ENCODE measurements around the gene RAP1B. TPM values are rescaled to one million over a fixed set of nuclear protein-coding genes. Genes with fewer than 3 reads are reported as not detected.

The RAP1B gene
- total RNA-seq = 253 and 268 TPM in 2 replicates

DNA sequence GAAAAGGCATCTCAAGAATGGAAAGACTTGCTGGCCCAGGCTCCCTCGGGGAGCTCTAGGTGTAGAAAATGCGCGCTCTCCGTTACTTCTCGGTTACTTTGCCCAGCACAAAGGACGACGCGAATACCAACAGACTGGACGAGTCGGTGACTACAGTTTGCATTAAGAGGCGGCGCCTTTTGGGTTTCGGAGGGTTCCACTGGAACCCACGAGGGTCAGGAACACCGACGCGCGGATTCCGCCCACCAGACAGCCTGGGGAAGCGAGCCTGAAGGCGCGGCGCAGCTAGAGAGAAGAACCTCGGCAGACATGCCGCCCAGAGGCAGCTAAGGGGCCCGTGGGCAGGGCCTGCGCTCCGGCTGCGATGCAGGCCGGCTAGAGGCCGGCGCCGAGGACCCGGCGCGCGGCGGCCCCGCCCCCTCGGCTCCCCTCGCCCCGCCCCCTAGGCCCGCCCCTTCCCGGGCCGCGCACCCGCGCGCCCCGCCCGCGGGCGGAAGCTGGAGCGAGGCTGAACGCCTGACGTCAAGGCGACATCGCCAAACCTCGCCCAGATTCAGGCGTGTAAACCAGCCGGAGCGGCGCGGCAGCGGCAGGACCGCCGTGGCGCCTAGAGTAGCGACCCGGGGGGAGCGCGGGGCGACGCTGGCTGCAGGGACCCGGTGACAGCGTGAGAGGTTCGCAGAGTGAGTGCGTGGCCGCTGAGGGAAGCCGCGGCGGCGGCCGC, at the start of gene RAP1B:
Gene RAP1B, plus strand, starts transcription at position 530 of the 724 bp plus-strand sequence. CDS start 37,826 bp downstream, outside the sequence.
- intact Hi-C loops (cut with micrococcal nuclease) = loop anchor here (1.0 to 10.0 kb wide), 24 partner anchors 19 to 1338 kb away; partner anchors contain the start of genes CPM, DYRK2, IFNG and MDM1

GRCh38 chr12:68561830-68562229, 48.9 kb upstream of the RAP1B start:
- intact Hi-C loops (cut with micrococcal nuclease) = no loop called here

DNA sequence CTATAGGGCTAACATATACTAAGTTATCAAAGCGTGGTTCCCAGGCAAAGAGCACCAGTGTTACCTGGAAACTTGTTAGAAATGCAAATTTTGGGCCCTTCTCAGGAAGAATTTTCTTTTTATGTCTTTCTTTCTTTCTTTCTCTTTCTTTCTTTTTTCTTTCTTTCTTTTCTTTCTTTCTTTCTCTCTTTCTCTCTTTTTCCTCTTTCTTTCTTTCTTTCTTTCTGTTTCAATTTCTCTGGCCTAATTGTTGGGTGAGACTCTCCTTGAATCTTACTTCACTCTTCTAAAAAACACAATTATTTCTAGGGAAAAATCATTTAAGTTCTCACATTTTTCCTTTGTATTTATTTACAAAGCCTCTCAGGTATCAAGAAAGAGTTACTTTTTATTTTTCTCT, 46.5 kb upstream of the RAP1B start:
- intact Hi-C loops (cut with micrococcal nuclease) = loop anchor here (2.0 kb wide), 1 partner anchor 47 kb away; the partner anchor contains the start of gene RAP1B

DNA sequence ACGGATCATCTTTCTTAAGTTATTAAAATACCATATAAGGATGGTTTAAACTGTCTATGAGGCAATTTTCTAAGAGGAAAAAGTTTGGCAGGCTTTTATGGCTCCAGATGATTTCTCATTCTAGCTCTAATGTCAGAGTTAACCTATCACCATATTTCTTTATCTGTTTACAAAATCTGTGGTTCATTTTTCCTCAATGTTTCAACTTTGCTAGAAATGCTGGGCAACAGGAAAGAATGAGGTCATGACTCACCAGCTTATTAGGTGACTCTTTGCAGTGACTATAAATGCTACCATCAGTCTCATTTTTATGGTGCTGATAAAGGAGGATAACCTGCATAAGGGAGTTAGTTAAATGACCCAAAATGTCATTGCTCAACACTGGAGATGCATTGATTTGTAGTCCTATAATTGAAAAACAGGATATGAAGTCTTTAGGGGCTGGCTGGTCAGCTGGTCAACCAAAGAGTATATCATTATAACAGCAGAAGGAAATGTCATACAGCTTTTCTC, 45.3 kb upstream of the RAP1B start:
- intact Hi-C loops (cut with micrococcal nuclease) = loop anchor here (1.0 to 2.0 kb wide), 2 partner anchors 22 to 45 kb away; partner anchors contain the start of gene RAP1B

DNA sequence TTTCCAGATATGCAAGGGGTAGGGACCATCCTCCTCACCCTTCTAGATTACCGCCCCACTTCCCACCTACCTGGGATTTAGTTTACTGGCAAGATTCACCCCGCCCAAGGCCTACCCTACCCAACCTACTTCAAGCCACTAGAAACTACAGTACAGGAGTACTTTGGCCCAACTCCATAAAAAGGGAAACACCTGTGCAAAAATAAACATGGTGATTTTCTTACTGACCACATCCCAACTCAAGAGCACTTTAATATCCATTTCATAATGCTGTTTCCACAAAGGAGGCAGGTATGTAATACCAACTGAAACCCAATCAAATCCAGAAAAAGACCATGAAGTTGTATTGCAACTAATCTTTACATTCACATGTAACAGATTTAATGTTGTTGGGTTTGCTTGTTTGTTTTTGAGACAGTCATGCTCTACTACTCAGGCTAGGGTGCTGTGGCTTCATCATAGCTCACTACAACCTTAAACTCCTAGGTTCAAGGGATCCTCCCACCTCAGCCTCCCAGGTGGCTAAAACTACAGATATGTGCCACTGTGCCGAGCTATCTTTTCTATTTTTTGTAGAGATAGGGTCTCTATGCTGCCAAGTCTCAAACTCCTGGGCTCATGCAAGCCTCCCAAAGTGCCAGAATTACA, 41.7 kb upstream of the RAP1B start:
- intact Hi-C loops (cut with micrococcal nuclease) = no loop called here

- intact Hi-C loops (cut with micrococcal nuclease) = no loop called here
Observed at GRCh38 chr12:68572661-68573060, 38.0 kb upstream of the RAP1B start.

- intact Hi-C loops (cut with micrococcal nuclease) = no loop called here
Observed at GRCh38 chr12:68573406-68573805, 37.3 kb upstream of the RAP1B start.

DNA sequence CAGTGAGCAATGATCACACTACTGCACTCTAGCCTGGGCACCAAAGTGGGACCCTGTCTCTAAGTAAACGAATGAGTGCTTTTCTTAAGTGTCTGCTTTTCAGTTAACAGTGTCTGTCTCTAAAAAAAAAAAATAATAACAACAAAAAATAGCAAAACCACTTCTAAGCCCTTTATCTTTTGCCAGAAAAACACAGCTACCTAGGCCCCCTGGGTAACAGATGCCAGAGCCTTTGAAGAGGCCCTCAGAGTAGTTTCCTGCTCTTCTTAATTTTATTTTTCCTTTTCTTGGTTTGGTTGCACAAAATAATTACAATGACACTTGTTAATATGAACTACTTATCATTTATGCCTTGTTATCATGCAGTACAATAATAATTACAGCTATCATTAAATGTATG, 32.8 kb upstream of the RAP1B start:
- intact Hi-C loops (cut with micrococcal nuclease) = no loop called here

- intact Hi-C loops (cut with micrococcal nuclease) = no loop called here
Observed at GRCh38 chr12:68578765-68579164, 31.9 kb upstream of the RAP1B start.

- intact Hi-C loops (cut with micrococcal nuclease) = no loop called here
Observed at GRCh38 chr12:68579254-68579653, 31.4 kb upstream of the RAP1B start.

- intact Hi-C loops (cut with micrococcal nuclease) = no loop called here
Observed at GRCh38 chr12:68580911-68581310, 29.8 kb upstream of the RAP1B start.

DNA sequence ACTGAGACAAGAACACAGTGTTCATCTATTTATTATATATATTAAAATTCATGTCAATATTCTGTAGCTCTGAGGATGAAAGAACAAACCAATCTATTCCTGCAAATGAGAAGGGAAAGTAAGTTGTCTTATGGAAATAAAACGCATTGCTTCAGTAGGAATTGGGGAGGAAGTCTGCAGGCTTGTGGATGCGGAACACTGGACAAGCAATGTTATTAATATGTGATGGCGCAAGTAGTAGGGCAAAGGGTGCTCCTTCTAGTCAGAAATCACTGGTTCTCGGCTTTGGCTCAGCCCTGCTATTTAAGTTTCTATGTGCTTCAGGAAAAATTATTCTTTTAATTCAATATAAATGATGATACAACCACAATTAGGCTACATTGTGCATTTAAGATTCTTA, 28.8 kb upstream of the RAP1B start:
- intact Hi-C loops (cut with micrococcal nuclease) = no loop called here

DNA sequence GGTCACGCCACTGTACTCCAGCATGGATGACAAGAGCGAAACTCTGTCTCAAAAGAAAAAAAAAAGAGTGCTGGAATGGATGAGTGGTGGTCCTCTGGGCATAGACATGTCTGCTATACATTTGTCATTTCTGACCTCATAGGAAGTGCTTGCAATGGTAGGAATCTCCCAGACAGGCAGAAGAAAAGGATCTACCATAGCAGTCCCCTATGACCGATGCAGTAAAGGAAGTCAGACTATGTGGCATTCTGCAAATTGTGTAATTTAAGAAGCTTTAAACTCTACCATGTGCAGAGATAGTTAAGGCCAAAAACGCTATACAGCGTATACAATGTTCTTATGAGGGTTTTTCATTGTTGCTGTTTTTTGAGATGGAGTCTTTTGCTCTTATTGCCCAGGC, 24.7 kb upstream of the RAP1B start:
- intact Hi-C loops (cut with micrococcal nuclease) = no loop called here

- intact Hi-C loops (cut with micrococcal nuclease) = loop anchor here (1.0 kb wide), 4 partner anchors 22 to 159 kb away; partner anchors contain the start of genes RAP1B and SLC35E3
Observed at GRCh38 chr12:68587448-68587873, 23.2 kb upstream of the RAP1B start.

DNA sequence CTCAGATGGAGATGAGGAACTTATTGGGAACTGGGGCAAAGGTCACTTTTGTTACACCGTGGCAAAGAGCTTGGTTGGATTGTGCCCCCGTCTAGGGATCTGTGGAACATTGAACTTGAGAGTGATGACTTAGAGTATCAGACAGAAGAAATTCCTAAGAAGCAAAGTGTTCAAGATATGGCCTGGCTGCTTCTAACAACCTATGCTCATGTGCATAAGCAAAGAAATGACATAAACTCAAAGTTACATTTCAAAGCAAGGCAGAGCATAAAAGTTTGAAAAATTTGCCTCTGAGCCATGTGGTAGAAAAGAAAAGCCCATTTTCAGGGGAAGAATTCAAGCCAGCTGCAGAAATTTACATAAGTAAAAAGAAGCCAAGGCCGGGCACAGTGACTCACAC, 21.5 kb upstream of the RAP1B start:
- intact Hi-C loops (cut with micrococcal nuclease) = no loop called here

DNA sequence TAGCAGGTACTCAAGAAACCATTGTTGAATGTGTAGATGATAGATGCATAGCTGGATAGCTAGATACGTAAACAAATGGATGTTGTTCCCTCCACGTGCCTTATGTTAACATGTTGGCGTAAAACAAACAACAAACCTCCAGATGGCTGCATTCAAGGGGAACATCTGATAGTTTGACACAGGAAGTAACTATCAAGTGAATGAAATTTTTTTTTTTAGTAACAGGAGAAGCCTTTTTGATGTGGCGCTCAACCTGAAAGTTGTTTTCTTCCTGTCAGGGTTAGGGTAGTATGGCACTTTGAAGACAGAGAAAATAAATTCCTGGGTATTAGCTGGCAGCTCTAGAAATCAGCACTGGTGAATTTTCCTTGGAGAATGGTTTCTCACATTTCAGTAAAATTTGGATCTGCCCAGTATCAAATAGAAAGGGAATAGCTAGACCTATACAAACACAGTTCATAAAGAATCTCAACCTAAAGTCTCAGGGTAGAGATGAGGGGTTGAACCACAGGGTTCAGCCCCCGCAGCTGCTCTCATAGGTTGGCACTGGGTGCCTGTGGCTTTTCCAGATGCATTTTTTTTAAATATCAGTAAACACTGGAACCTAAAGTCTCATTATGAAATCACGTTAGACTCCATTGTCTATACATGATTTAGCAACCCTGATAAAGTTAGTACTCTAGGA, 18.8 kb upstream of the RAP1B start:
- intact Hi-C loops (cut with micrococcal nuclease) = loop anchor here (1.0 kb wide), 2 partner anchors 18 to 154 kb away; partner anchors contain the start of genes RAP1B and SLC35E3

- intact Hi-C loops (cut with micrococcal nuclease) = no loop called here
Observed at GRCh38 chr12:68595241-68595640, 15.5 kb upstream of the RAP1B start.

DNA sequence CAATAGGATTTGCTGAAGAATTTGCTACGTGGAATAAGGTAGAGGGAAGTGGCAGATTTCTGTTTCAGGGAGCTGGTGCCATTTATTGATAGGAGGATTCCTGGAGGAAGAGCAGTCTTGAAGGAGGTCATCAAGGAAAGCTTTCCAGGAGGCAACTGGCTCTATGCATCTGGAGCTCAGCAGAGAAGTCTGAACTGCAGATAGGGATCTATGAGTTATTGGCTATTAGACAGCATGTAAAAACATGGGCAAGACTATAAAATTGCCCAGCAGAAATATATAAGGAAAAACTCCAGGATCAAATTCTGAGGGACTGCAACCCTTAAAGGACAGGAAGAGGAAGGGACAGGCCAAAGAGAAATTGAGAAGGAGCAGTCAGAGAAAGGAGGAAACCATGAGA, 8.9 kb upstream of the RAP1B start:
- intact Hi-C loops (cut with micrococcal nuclease) = no loop called here

DNA sequence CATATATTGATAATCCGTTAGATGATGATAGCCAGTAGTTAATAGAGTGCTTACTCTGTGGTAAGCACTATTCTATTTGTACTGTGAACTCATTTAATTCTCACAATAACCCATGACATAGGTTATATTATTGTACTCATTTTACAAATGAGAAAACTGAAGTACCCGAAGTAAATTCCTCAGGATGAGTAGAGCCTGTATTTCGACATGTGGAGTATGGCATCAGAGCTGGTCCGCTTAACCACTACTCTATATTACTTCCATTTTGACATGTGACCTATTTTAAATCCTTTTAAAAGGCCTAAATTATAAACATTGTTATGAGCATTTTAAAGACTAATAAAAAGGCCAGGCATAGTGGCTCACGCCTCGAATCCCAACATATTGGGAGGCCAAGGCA, 8.0 kb upstream of the RAP1B start:
- intact Hi-C loops (cut with micrococcal nuclease) = no loop called here

DNA sequence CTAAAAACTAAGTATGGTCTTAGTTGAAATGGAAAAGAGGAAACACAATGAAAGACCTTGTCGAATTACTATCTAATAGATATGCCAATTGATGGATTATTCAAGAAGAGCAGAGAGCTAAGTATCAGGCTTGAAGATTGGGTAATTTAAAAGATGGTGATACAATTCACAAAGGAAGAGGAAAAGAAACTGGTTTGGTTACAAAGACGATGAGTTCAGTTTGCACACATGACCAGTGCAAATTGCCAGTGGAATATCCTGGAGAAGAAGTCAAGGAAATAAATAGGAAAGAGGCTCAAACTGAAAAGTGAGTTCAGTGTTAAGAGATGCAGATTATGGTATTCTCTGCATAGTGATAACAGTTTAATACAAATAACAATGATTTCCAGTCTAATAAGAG, 2.5 kb upstream of the RAP1B start:
- intact Hi-C loops (cut with micrococcal nuclease) = no loop called here

GRCh38 chr12:68609998-68610369, 715 bp upstream of the RAP1B start:
- intact Hi-C loops (cut with micrococcal nuclease) = loop anchor here (1.0 to 10.0 kb wide), 24 partner anchors 19 to 1338 kb away; partner anchors contain the start of genes CPM, DYRK2, IFNG and MDM1

Measured in T-helper 1 cell treated with Interleukin-12 subunit alpha and Interleukin-12 subunit beta and Interleukin-4 antibody, amounts not matched to agents 30 ng/mL and 1 ng/mL, for 36 hours (primary cell).